Heart left ventricle (tissue), 16 donors: ENCODE measurements around the gene ZNF516. TPM values are rescaled to one million over a fixed set of nuclear protein-coding genes. Genes with fewer than 3 reads are reported as not detected.

Experiments
- ATAC-seq, 4 donors: fragments of 200-7000 bp; cut with Tn5 transposase; one replicate each; pipeline ENCODE4 v1.9.1; 2020 to 2022; ENCODE audit warnings: moderate library complexity in 4 of 4, mild to moderate bottlenecking in 3 of 4, moderate number of reproducible peaks in 1 of 4
- DNase-seq, 5 donors: peaks; one replicate each; pipeline ENCODE4 v3.0.0-alpha.2; 2020
- H3K27ac ChIP-seq, 12 donors: fragments of 200-600 bp; sonication (generic) in 4 of 12; one replicate each; pipeline versions ENCODE4 v1.5.0 to v1.8.0; 2016 to 2022; ENCODE audit warnings: mild to moderate bottlenecking in 2 of 12
- H3K27me3 ChIP-seq, 9 donors: fragments of 200-600 bp; sonication (generic) in 2 of 9; one replicate each; pipeline versions ENCODE4 v1.5.1 to v1.8.0; 2016 to 2022; ENCODE audit warnings: mild to moderate bottlenecking in 3 of 9
- H3K36me3 ChIP-seq, 9 donors: fragments of 200-600 bp; sonication (generic) in 2 of 9; one replicate each; pipeline versions ENCODE4 v1.5.0 to v1.8.0; 2018 to 2022; ENCODE audit warnings: mild to moderate bottlenecking in 2 of 9
- H3K4me1 ChIP-seq, 12 donors: fragments of 200-600 bp; sonication (generic) in 4 of 12; one replicate each; pipeline versions ENCODE4 v1.5.0 to v1.8.0; 2016 to 2022; ENCODE audit warnings: mild to moderate bottlenecking in 3 of 12
- H3K4me3 ChIP-seq, 12 donors: fragments of 200-600 bp; sonication (generic) in 4 of 12; one replicate each; pipeline versions ENCODE4 v1.5.0 to v1.8.0; 2017 to 2022; ENCODE audit warnings: mild to moderate bottlenecking in 9 of 12, moderate library complexity in 4 of 12
- H3K9me3 ChIP-seq, 12 donors: fragments of 200-600 bp; sonication (generic) in 4 of 12; one replicate each; pipeline versions ENCODE4 v1.5.0 to v1.8.0; 2016 to 2022; ENCODE audit warnings: mild to moderate bottlenecking in 1 of 12
- CTCF ChIP-seq, 12 donors: fragments of 200-600 bp; sonication (generic) in 4 of 12; IDR thresholded peaks; one replicate each; pipeline versions ENCODE4 v1.5.0 to v1.8.0; 2018 to 2022; ENCODE audit warnings: antibody characterized with exemption in 12 of 12, mild to moderate bottlenecking in 5 of 12
- POLR2A ChIP-seq, 2 donors: fragments of 450-650 bp; IDR thresholded peaks; one replicate each; pipeline ENCODE4 v1.6.1; 2017; ENCODE audit warnings: antibody characterized with exemption in 2 of 2, mild to moderate bottlenecking in 2 of 2, moderate library complexity in 2 of 2
- WGBS, 4 donors: extraction: QIAGEN DNeasy Blood & Tissue Kit in 2 of 4; methylation state at CpG; one replicate each; pipeline versions ENCODE4 v1.1.5 to v1.1.7; 2013 to 2018; 5-methylcytosine and 5-hydroxymethylcytosine counted together
- intact Hi-C, 10 donors: fragments of 100-400 bp; cut with DNase I; formaldehyde crosslinking; loops; one replicate each; pipeline versions ENCODE4 v1.11.1 to v1.14.2; 2022
- polyA plus RNA-seq, 2 donors: library from polyadenylated mRNA; stranded (reverse); fragments of 200-250 nt; gene quantifications; one replicate each; pipeline ENCODE4 v1.2.3, GENCODE V29; 2013
- total RNA-seq, 9 donors: library from RNA; depleted of rRNA in 2 of 9; stranded (reverse); fragments of >200 nt in 2 of 9; fragmentation: NEBNext Ultra II Directional in 3 of 9; extraction: Animal tissue kit (Norgen Biotek cat#: 25700) in 3 of 9; gene quantifications; one replicate each; pipeline versions ENCODE4 v1.1.0 to v1.2.4, GENCODE V29; 2016 to 2023
- donor health status: ischemic (EF 13 %, LVEDD 7.1; RV severe dilation, severe dysfunction).
- donor health status: healthy with polysubstance abuse.
- donor health status: DM: no; HTN: yes; CAD: no.
- donor health status: DM: no; HTN: no; CAD: no.
- donor health status: ischemic (EF 25% LVEDD 6.9; RV normal size, moderate dysfunction).
- donor health status: ischemic (EF 25% LVEDD 5.7; RV mildly dilated, moderate dysfunction).
- donor health status: healthy.
- donor health status: DM: yes; HTN: yes; CAD: no.
- donor health status: ischemic (EF 35%, LVEDD 5.7; RV mildly dilated, moderate dysfunction).
- donor health status: nonischemic (EF 11% LVEDD 7.7; RV severe dilation, severe dysfunction).
- donor health status: DM: yes; HTN: yes; CAD: no.
- donor health status: PGD.
- donor health status: ischemic (EF 29% LVEDD 5.4; RV normal size, mild dysfunction).
- donor health status: nonischemic (EF 23%, LVEDD 6.1; RV moderate dilation, normal function).

Gene ZNF516
- total and polyA plus RNA-seq, 11 donors, result 4.8 to 24.8 (median 14.6) TPM

GRCh38 chr18:76518123-76518859 is 23.2 kb upstream of the ZNF516 start:
- WGBS, 4 donors, result 22 to 28% (median 25%) methylated on average over 25 of the region's 25 CpGs
- H3K4me1 ChIP-seq, result peaks cover 0 to 10% (median 0%) of the 10 kb centered on the region in 12 donors
- H3K27ac ChIP-seq, result peak overlapping the region in 6 of 12 donors; percentile 6 to 48 (median 24)
- peak; percentile 59 to 89 (median 70) for ATAC-seq
- H3K9me3 ChIP-seq, result no peaks in the 10 kb centered on the region
- no peaks in the 10 kb centered on the region for H3K36me3 ChIP-seq
- DNase-seq, result peak in 4 of 5 donors; percentile 50 to 78 (median 54)
- TF ChIP-seq CTCF (IDR thresholded peaks at IDR 0.05) (no peak), POLR2A (IDR thresholded peaks at IDR 0.05) (no peak)
- peaks cover 0 to 21% (median 6%) of the 10 kb centered on the region in 9 donors for H3K27me3 ChIP-seq
- H3K4me3 ChIP-seq, result peak overlapping the region in 11 of 12 donors; percentile 5 to 56 (median 39)
- intact Hi-C loops, result no loop called here

- H3K27ac ChIP-seq, result no peak overlapping the region
- H3K36me3 ChIP-seq, result no peaks in the 10 kb centered on the region
- DNase-seq (no peak), ATAC-seq (no peak)
- no peaks in the 10 kb centered on the region for H3K9me3 ChIP-seq
- intact Hi-C loops, result no loop called here
- WGBS, 4 donors, result 69 to 87% (median 86%) methylated on average over 3 of the region's 3 CpGs
- no peak overlapping the region for H3K4me3 ChIP-seq
- peaks cover 0 to 10% (median 0%) of the 10 kb centered on the region in 12 donors for H3K4me1 ChIP-seq
- no peak for TF ChIP-seq CTCF (IDR thresholded peaks at IDR 0.05)
- no peak for TF ChIP-seq POLR2A (IDR thresholded peaks at IDR 0.05)
- peaks cover 0 to 21% (median 6%) of the 10 kb centered on the region in 9 donors for H3K27me3 ChIP-seq
Measured at GRCh38 chr18:76515576-76515975, 20.5 kb upstream of the ZNF516 start.

GRCh38 chr18:76514573-76514972 is 19.5 kb upstream of the ZNF516 start:
- no peak for ATAC-seq
- no peak for TF ChIP-seq POLR2A (IDR thresholded peaks at IDR 0.05)
- no peak for TF ChIP-seq CTCF (IDR thresholded peaks at IDR 0.05)

GRCh38 chr18:76507830-76508385 is 12.9 kb upstream of the ZNF516 start:
- no peak overlapping the region for H3K27ac ChIP-seq
- WGBS, 4 donors, result 91 to 95% (median 94%) methylated on average over 17 of the region's 17 CpGs
- H3K27me3 ChIP-seq, result no peaks in the 10 kb centered on the region
- no peak for TF ChIP-seq CTCF (IDR thresholded peaks at IDR 0.05)
- TF ChIP-seq POLR2A (IDR thresholded peaks at IDR 0.05), result no peak
- no peak for DNase-seq
- no peak overlapping the region for H3K4me3 ChIP-seq
- no peak for ATAC-seq
- no peaks in the 10 kb centered on the region for H3K9me3 ChIP-seq
- H3K4me1 ChIP-seq, result peaks cover 0 to 24% (median 0%) of the 10 kb centered on the region in 12 donors
- intact Hi-C loops, result no loop called here
- no peaks in the 10 kb centered on the region for H3K36me3 ChIP-seq

More at GRCh38 chr18:76514573-76514972, 19.5 kb upstream of the ZNF516 start:
- Histone ChIP-seq H3K27me3 (peaks cover 0 to 21% (median 6%) of the 10 kb centered on the region in 9 donors), H3K4me3 (no peak overlapping the region), H3K4me1 (peaks cover 0 to 10% (median 0%) of the 10 kb centered on the region in 12 donors), H3K36me3 (no peaks in the 10 kb centered on the region), H3K27ac (no peak overlapping the region), H3K9me3 (no peaks in the 10 kb centered on the region)
- intact Hi-C loops, result no loop called here
- 86 to 88% (median 87%) methylated on average over 10 of the region's 10 CpGs for WGBS, 4 donors
- DNase-seq, result no peak
